GM12865 (cell line): ENCODE data around the gene CEP131.

Experiments used
- DNase-seq: peaks from one replicate; pipeline ENCODE4 v3.0.0; 2010; ENCODE audit warnings: low read depth
- H3K4me3 ChIP-seq: 2 replicates; pipeline ENCODE4 v1.5.1; 2011; ENCODE audit warnings: mild to moderate bottlenecking, low read depth, low read length, control low read depth
- TF ChIP-seq, protein P1 (sequence below): IDR thresholded peaks from 2 replicates; pipeline ENCODE4 v1.5.1; 2011; ENCODE audit warnings: low read length, control low read depth, low read depth, inconsistent platforms; ENCODE audit not compliant: insufficient read depth; ENCODE audit errors: missing control alignments

CEP131 gene

DNA sequence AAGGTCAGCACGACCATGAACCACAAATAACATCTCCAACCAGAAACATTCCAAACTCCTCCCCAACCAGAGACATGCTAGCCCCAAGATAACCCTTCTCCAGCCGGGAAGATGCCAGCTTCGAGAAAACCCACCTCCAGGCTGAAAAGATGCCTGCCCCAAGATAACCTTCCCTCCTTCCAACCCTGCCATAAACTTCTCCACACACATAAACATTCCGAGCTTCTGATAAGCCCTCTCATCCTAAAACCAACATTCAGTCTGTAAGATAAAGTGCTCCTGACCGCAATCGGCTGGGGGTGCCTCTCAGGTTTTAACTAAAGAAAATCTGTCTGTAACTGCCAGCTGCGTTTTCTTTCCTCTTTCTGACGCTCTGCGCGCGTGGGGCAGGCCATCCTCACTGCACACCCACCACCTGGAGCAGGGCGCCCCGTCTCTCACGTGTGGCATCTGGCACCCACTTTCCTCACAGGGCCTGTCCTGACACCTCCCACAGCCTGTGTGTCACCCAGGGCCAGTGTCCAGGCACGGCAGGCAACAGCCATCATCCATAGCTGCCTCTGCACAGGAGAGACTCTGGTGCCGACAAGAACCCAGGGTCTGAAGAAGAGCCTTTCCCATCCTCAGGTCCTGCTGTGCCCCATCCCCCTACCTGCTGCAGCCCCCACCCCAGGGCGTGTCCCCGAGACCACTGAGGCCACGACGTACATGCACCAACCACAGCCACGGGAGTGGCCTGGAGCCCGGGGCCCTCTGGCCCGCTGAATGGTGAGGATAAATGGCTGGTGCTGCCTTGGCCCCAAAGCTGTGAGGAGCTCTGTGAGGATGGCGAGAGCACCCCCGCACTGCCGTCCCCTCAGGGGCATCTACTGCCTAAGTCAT, 12.4 kb upstream of the CEP131 start:
- no peak for DNase-seq
- TF ChIP-seq, protein P1, sequence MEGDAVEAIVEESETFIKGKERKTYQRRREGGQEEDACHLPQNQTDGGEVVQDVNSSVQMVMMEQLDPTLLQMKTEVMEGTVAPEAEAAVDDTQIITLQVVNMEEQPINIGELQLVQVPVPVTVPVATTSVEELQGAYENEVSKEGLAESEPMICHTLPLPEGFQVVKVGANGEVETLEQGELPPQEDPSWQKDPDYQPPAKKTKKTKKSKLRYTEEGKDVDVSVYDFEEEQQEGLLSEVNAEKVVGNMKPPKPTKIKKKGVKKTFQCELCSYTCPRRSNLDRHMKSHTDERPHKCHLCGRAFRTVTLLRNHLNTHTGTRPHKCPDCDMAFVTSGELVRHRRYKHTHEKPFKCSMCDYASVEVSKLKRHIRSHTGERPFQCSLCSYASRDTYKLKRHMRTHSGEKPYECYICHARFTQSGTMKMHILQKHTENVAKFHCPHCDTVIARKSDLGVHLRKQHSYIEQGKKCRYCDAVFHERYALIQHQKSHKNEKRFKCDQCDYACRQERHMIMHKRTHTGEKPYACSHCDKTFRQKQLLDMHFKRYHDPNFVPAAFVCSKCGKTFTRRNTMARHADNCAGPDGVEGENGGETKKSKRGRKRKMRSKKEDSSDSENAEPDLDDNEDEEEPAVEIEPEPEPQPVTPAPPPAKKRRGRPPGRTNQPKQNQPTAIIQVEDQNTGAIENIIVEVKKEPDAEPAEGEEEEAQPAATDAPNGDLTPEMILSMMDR: no peak
- H3K4me3 ChIP-seq: no peak overlapping the region

DNA sequence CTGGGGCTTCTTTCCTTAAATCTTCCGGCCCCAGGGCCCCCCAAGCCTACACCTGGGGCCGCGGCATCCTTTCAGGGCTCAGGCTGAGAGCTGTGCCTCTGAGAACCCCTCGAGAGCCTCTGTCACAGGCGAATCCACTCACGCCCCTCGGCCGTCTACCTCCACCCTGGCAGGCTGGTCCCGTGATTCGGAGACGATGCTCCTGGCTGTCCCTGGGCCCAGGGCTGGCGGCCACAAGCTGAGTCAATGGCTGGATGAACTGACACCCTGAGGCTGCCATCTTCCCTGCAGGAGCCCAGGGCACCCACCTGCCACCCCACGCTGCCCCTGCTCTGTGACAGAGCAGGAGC, 11.7 kb upstream of the CEP131 start:
- TF ChIP-seq, protein P1: no peak
- DNase-seq: no peak
- H3K4me3 ChIP-seq: no peak overlapping the region

DNA sequence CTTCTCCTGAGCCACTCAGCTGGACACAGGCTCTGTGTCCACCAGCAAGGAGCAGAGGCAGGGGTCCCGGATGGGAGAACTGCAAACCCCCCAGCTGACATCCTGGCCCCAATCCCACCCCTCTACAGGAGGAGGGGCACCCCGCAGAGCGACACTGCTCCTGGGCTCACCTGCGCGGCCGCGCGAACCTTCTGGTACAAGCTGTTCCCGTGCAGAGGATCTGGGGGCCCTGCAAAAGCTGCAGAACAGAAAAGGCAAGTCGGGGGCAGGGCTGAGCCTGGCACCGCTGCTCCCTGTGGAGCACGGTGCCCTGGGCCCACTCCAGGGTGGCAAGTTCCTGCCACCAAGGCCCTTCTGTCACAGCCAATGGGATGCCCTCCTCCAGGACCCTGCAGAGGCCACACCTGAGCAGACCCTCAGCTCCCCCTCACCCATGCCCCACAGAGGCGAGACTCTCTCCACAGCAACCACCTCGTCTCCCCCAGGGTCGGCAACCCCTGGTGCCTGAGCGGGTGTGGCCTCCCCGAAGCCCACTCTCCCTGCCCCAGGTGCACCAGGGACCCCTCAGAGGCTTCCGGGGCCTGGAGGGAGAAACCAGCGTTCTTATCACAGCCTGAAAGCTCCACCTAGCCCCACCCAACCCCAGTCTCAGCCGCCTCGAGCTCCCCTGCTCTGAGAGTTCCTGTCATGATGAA, 11.2 kb upstream of the CEP131 start:
- no peak for DNase-seq
- no peak overlapping the region for H3K4me3 ChIP-seq
- TF ChIP-seq, protein P1: no peak

DNA sequence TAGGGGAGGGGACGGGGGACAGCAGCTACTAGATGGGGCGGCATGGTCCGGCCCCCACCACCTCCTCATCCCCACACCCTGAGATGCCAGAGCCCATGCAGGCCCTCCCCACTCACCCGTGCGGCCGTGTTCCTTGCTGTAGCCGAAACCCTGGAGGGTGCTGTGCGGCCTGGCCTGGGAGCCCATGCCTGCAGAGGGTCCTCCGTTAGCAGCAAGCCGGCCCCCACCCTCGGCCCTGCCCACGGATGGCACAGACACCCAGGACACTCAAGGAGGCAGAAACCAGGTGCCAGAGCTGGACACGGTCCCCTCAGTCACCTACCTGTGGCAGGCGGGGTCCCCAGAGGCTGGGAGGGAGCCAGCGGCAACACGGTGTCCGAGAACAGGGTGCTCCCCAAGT, 10.6 kb upstream of the CEP131 start:
- TF ChIP-seq, protein P1: no peak
- no peak overlapping the region for H3K4me3 ChIP-seq
- no peak for DNase-seq

DNA sequence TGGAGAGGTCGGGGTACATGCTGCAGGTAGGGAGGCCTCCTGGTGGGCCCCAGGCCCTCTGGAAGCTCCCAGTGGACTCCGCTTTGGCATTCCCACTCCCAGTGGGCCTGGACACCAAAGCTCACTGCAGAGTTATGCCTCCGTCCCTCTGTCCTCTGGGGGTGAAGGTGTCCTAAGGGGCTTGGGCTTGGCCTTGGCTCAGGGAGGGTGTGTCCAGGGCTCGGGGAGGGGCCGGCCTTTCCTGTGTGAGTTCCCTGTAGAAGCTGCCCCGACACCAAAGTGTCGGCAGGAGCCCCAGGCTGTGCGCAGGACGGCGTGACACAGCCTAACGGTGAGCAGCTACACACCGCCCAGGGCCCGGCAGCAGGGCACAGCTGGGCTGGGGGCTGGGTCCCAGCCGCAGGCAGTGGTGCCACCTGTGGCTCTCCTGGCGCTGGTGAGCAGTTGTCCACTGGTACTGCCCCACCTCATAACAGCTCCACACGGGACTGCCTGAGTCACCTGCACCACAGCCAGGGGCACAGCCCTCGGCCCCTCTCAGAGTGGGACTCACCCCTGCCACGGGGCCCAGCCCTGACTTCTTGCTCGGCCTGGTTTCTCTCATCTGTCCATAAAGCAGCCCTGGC, 10.0 kb upstream of the CEP131 start:
- DNase-seq: no peak
- TF ChIP-seq, protein P1: no peak
- H3K4me3 ChIP-seq: no peak overlapping the region

DNA sequence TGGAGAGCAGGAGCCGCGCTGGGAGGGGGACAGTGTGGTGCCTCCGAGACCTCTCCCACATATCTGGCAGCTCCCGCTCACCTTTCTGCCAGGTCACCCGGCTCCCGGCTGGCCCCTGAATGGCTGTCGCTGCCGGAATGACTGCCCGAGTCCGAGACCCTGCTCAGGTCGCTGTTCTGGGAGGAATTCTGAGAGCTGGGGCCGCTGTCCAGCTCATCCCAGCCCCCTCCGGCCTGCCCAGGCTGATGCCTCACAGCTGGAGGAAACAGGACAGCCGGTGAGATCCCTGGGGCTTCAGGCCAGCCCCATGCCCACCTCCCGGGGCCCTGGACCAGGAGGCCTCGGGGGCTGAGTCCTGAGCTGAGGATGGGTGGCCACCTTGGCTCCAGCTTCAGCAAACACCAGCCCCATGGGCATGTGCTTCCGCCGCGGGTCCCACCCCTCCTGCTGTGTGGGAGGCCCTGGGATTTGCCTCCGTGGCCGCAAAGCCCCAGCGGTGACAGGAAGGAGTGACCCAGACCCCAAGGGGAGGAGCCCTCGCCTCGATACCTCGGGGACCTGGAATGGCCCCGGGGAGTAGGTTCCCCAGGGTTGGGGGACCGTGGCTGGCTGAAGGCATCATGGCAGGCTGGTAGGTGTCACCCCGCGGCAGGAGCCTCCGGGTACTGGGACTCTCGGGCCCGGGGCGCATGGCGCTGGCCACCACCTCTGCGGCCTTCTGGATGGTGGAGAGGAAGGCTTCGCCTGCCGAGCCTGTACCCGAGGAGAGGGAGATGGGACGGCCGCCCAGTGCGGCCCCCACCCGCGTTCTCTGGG, 9.2 kb upstream of the CEP131 start:
- TF ChIP-seq, protein P1: no peak
- no peak for DNase-seq
- no peak overlapping the region for H3K4me3 ChIP-seq
